Gastrocnemius medialis (tissue), 4 donors: ENCODE data around the gene SERPINB1.

Experiments used
- CTCF ChIP-seq, 5 experiments: fragments of 450-650 bp in 3 of 5; fragments of 200-600 bp in 2 of 5; sonication (generic) in 2 of 5; IDR thresholded peaks in 4 of 5; conservative IDR thresholded peaks in 1 of 5; 1 replicate in 4 of 5; 2 replicates in 1 of 5; pipeline ENCODE4 v1.5.1; 2016 to 2019; ENCODE audit warnings: antibody characterized with exemption in 5 of 5, mild to moderate bottlenecking in 3 of 5, moderate library complexity in 3 of 5
- POLR2A ChIP-seq, 2 donors: fragments of 450-650 bp; IDR thresholded peaks; one replicate each; pipeline ENCODE4 v1.6.1; 2017; ENCODE audit warnings: antibody characterized with exemption in 2 of 2, mild to moderate bottlenecking in 2 of 2, moderate library complexity in 2 of 2

GRCh38 chr6:2807342-2808090, 34.1 kb downstream of the SERPINB1 start:
- no peak for TF ChIP-seq CTCF (IDR thresholded peaks at IDR 0.05 in 4 of 5, conservative IDR thresholded peaks at IDR 0.05 in 1 of 5)
- TF ChIP-seq POLR2A (IDR thresholded peaks at IDR 0.05): no peak
